ENCODE measurements around the gene TEX10. TPM values are rescaled to one million over a fixed set of nuclear protein-coding genes. Genes with fewer than 3 reads are reported as not detected.

Gene TEX10
- total RNA-seq, 4 donors from 2014 or later, result 16.0 to 20.5 (median 18.4) TPM

DNA sequence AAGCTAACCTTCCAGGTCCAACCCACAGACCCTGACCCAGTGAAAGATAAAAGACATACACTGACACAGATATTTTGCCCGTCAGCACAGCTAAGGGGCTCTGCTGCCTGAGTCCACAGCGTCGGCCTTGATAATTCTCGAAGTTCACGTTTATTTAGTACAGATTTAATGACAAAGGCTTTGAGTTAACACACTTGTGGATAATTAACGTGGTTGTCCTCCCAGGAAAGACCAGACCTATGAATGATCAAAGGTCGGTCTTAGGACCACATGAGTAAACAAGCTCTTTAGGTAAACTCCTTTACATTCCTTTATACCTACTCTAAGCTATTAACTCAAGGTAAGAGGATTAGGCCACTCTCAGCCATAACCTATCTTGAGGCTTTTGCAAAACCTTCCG is 11.3 kb upstream of the TEX10 start:
- H3K36me3 ChIP-seq, result no peaks in the 10 kb centered on the region
- no peak overlapping the region for H3K27ac ChIP-seq
- ATAC-seq (no peak), DNase-seq (no peak)
- H3K9me3 ChIP-seq, result no peaks in the 10 kb centered on the region
- in situ Hi-C loops (cut with MboI; ENCODE audit: low sequenced_read_pairs in 4 of 4) (no loop called here), intact Hi-C loops (cut with DNase I; ENCODE audit: low total_unique reads) (no loop called here)
- no peak overlapping the region for H3K4me3 ChIP-seq
- H3K27me3 ChIP-seq, result no peaks in the 10 kb centered on the region
- TF ChIP-seq POLR2A (IDR thresholded peaks at IDR 0.05), result no peak
- TF ChIP-seq, protein P1, sequence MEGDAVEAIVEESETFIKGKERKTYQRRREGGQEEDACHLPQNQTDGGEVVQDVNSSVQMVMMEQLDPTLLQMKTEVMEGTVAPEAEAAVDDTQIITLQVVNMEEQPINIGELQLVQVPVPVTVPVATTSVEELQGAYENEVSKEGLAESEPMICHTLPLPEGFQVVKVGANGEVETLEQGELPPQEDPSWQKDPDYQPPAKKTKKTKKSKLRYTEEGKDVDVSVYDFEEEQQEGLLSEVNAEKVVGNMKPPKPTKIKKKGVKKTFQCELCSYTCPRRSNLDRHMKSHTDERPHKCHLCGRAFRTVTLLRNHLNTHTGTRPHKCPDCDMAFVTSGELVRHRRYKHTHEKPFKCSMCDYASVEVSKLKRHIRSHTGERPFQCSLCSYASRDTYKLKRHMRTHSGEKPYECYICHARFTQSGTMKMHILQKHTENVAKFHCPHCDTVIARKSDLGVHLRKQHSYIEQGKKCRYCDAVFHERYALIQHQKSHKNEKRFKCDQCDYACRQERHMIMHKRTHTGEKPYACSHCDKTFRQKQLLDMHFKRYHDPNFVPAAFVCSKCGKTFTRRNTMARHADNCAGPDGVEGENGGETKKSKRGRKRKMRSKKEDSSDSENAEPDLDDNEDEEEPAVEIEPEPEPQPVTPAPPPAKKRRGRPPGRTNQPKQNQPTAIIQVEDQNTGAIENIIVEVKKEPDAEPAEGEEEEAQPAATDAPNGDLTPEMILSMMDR (IDR thresholded peaks at IDR 0.05 in 4 of 5, conservative IDR thresholded peaks at IDR 0.05 in 1 of 5), result no peak
- H3K4me1 ChIP-seq, result no peaks in the 10 kb centered on the region

DNA sequence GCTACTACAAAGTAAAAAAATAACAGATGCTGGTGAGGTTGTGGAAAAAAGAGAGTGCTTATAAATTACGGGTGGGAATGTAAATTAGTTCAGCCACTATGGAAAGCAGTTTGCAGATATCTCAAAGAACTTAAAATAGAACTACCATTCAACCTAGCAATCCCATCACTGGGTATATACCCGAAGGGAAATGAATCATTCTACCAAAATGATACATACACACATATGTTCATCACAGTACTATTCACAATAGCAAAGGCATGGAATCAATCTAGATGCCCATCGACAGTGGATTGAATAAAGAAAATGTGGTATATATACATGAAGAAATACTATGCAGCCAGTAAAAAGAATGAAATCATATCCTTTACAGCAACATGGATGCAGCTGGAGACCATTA is 6.3 kb upstream of the TEX10 start:
- Histone ChIP-seq H3K4me3 (no peak overlapping the region), H3K27me3 (no peaks in the 10 kb centered on the region), H3K27ac (no peak overlapping the region), H3K9me3 (no peaks in the 10 kb centered on the region), H3K36me3 (no peaks in the 10 kb centered on the region), H3K4me1 (no peaks in the 10 kb centered on the region)
- in situ Hi-C loops (cut with MboI; ENCODE audit: low sequenced_read_pairs in 4 of 4), result no loop called here
- ATAC-seq, result no peak
- no peak for DNase-seq
- TF ChIP-seq, protein P1 (IDR thresholded peaks at IDR 0.05 in 4 of 5, conservative IDR thresholded peaks at IDR 0.05 in 1 of 5), result no peak
- no peak for TF ChIP-seq POLR2A (IDR thresholded peaks at IDR 0.05)
- intact Hi-C loops (cut with DNase I; ENCODE audit: low total_unique reads), result loop anchor here (10.0 kb wide), 3 partner anchors 126 to 1134 kb away; partner anchors contain the start of genes ALG2, NR4A3 and SEC61B

DNA sequence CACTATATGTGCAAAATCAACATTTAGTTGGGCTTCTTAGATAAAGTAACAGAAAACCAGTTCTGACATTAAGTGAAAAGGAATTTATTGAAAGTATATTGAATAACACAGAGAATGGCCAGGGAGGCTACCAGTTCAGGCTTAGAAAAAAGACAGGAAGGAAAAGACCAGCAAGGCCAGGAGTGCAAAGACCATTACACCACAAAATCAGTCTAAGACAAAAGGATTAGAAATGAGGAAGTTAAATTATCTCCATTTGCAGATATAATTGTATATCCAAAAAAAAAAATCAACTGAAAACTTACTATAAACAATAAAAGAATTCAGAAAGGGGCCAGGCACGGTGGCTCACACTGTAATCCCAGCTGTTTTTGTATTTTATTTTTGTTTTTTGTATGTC is 4.8 kb upstream of the TEX10 start:
- in situ Hi-C loops (cut with MboI; ENCODE audit: low sequenced_read_pairs in 4 of 4), result no loop called here
- TF ChIP-seq, protein P1 (IDR thresholded peaks at IDR 0.05 in 4 of 5, conservative IDR thresholded peaks at IDR 0.05 in 1 of 5), result no peak
- no peak for TF ChIP-seq POLR2A (IDR thresholded peaks at IDR 0.05)

DNA sequence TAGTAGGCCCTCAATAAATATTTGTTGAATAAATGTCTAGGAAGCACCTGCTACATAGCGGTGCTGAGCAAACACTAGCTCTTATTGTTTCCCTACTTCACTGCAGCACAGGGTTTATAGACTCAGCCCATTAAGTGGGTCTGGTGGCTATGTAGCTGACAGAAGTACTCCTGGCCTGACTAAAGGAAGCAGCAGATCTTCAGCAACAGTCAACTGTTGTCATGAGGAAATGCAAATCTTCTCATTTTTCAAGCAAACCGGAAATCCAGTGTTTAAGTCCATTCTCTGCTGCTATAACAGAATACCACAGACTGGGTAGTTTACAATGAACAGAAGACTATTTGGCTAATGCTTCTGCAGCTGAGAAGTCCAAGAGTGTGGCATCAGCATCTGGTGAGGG is 2.8 kb upstream of the TEX10 start:
- no peak for DNase-seq
- Histone ChIP-seq H3K36me3 (no peaks in the 10 kb centered on the region), H3K4me3 (no peak overlapping the region), H3K9me3 (no peaks in the 10 kb centered on the region), H3K27me3 (no peaks in the 10 kb centered on the region), H3K4me1 (peaks cover 13 to 15% of the 10 kb centered on the region in 2 donors), H3K27ac (no peak overlapping the region)
- in situ Hi-C loops (cut with MboI; ENCODE audit: low sequenced_read_pairs in 4 of 4), result no loop called here
- TF ChIP-seq, protein P1 (IDR thresholded peaks at IDR 0.05 in 4 of 5, conservative IDR thresholded peaks at IDR 0.05 in 1 of 5), result no peak
- no peak for TF ChIP-seq POLR2A (IDR thresholded peaks at IDR 0.05)
- no peak for ATAC-seq
- intact Hi-C loops (cut with DNase I; ENCODE audit: low total_unique reads), result loop anchor here (10.0 kb wide), 3 partner anchors 129 to 1131 kb away; partner anchors contain the start of genes ALG2, NR4A3 and SEC61B

More for the DNA sequence above, 4.8 kb upstream of the TEX10 start:
- ATAC-seq (no peak), DNase-seq (no peak)
- Histone ChIP-seq H3K4me1 (peaks cover 0 to 4% of the 10 kb centered on the region in 2 donors), H3K36me3 (no peaks in the 10 kb centered on the region), H3K9me3 (no peaks in the 10 kb centered on the region), H3K27ac (no peak overlapping the region), H3K4me3 (no peak overlapping the region), H3K27me3 (no peaks in the 10 kb centered on the region)
- intact Hi-C loops (cut with DNase I; ENCODE audit: low total_unique reads), result loop anchor here (10.0 kb wide), 3 partner anchors 127 to 1133 kb away; partner anchors contain the start of genes ALG2, NR4A3 and SEC61B

All from gastrocnemius medialis (tissue), 4 donors.